MM.1S (cell line): ENCODE measurements around the gene PPM1F.

Experiments used
- DNase-seq: peaks from one replicate; pipeline ENCODE4 v3.0.0-alpha.2; 2015
- H2AFZ ChIP-seq: fragments of 300-600 bp; sonication (generic); 2 replicates; pipeline ENCODE4 v1.6.0; 2016; ENCODE audit warnings: antibody characterized with exemption, low read length
- H3F3A ChIP-seq: fragments of 300-600 bp; sonication (generic); 2 replicates; pipeline ENCODE4 v1.6.1; 2016; ENCODE audit warnings: mild to moderate bottlenecking, antibody characterized with exemption, low read length, moderate library complexity, mixed read lengths; ENCODE audit not compliant: insufficient read depth
- H3K27ac ChIP-seq: fragments of 300-600 bp; sonication (generic); 2 replicates; pipeline ENCODE4 v1.5.1; 2016; ENCODE audit warnings: mild to moderate bottlenecking, low read length
- H3K27me3 ChIP-seq: fragments of 300-600 bp; sonication (generic); replicated peaks from 2 replicates; pipeline ENCODE4 v1.6.0; 2016; ENCODE audit warnings: low read length; ENCODE audit not compliant: insufficient read depth
- H3K36me3 ChIP-seq: fragments of 300-600 bp; sonication (generic); replicated peaks from 2 replicates; pipeline ENCODE4 v1.6.1; 2016; ENCODE audit warnings: mild to moderate bottlenecking, low read length, mixed read lengths; ENCODE audit not compliant: insufficient read depth
- H3K4me1 ChIP-seq: fragments of 300-600 bp; sonication (generic); 2 replicates; pipeline ENCODE4 v1.6.1; 2016; ENCODE audit warnings: low read length, mixed read lengths
- H3K4me2 ChIP-seq: fragments of 300-600 bp; sonication (generic); 2 replicates; pipeline ENCODE4 v1.6.0; 2016; ENCODE audit warnings: low read depth, low read length
- H3K4me3 ChIP-seq: fragments of 300-600 bp; sonication (generic); 2 replicates; pipeline ENCODE4 v1.5.1; 2016; ENCODE audit warnings: low read length, mixed read lengths
- H3K79me2 ChIP-seq: fragments of 300-600 bp; sonication (generic); 2 replicates; pipeline ENCODE4 v1.6.1; 2016; ENCODE audit warnings: mixed run types, low read length, mixed read lengths
- H3K9ac ChIP-seq: fragments of 300-600 bp; sonication (generic); 2 replicates; pipeline ENCODE4 v1.6.1; 2016; ENCODE audit warnings: low read length, mixed read lengths
- H3K9me2 ChIP-seq: fragments of 300-600 bp; sonication (generic); replicated peaks from 2 replicates; pipeline ENCODE4 v1.6.1; 2016; ENCODE audit warnings: mild to moderate bottlenecking, low read length, mixed read lengths; ENCODE audit not compliant: insufficient read depth
- H3K9me3 ChIP-seq: fragments of 300-600 bp; sonication (generic); replicated peaks from 2 replicates; pipeline ENCODE4 v1.6.1; 2016; ENCODE audit warnings: mild to moderate bottlenecking, low read length, mixed read lengths; ENCODE audit not compliant: insufficient read depth
- H4K20me1 ChIP-seq: fragments of 300-600 bp; sonication (generic); 2 replicates; pipeline ENCODE4 v1.6.1; 2016; ENCODE audit warnings: mild to moderate bottlenecking, low read length, moderate library complexity, mixed read lengths; ENCODE audit not compliant: insufficient read depth
- EZH2 ChIP-seq: fragments of 300-600 bp; sonication (generic); optimal IDR thresholded peaks from 2 replicates; pipeline ENCODE3; 2017; ENCODE audit warnings: low read depth, mild to moderate bottlenecking, antibody characterized with exemption, low read length, mixed read lengths
- EZH2phosphoT487 ChIP-seq: fragments of 300-600 bp; sonication (generic); IDR thresholded peaks from 2 replicates; pipeline ENCODE4 v1.6.1; 2018; ENCODE audit warnings: antibody characterized with exemption, low read length
- TF ChIP-seq, protein P1 (sequence below): fragments of 300-600 bp; sonication (generic); IDR thresholded peaks from 2 replicates; pipeline ENCODE4 v1.5.1; 2016; ENCODE audit warnings: antibody characterized with exemption, low read length, mixed read lengths

PPM1F gene

DNA sequence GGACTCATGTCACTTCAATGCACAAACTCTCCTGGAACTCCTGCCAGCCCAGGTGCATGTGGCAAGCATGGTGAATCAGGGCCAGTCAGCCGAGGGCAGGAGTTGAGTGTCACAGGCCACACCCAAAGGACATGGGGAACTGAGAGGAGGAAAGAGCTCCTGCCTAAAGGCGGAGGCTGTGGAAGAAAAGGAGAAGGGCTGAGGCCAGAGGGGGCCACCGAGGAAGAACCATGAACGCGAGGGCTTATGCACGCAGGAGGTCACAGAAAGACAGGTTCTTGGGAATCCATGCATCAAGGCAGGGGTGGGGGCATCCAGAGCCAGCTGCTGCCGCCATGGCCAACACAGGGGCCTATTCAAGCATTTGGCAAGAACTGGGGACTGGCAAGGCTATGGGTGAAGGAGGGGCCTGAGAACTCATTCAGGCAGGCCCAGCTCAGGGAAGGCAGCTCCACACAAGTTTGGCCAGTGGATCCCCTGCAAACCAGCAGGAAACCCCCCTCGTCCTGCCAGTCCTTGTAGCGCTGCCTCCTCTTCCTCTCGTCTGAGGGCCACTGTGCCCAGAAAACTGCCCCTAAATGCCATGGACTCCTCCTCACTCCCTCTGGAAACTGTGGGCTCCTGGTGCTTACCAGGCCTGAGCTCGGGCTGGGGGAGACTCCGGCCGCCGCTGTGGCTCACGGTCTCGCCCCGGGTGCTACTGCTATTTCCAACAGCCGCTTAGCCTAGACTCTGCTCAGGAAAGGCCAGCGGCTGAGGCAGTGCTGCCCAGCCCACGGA, 15.4 kb downstream of the PPM1F start:
- no peak overlapping the region for H3K27ac ChIP-seq
- peak overlapping the region; percentile 93; the same call in 1 of the 2 replicates for H2AFZ ChIP-seq

DNA sequence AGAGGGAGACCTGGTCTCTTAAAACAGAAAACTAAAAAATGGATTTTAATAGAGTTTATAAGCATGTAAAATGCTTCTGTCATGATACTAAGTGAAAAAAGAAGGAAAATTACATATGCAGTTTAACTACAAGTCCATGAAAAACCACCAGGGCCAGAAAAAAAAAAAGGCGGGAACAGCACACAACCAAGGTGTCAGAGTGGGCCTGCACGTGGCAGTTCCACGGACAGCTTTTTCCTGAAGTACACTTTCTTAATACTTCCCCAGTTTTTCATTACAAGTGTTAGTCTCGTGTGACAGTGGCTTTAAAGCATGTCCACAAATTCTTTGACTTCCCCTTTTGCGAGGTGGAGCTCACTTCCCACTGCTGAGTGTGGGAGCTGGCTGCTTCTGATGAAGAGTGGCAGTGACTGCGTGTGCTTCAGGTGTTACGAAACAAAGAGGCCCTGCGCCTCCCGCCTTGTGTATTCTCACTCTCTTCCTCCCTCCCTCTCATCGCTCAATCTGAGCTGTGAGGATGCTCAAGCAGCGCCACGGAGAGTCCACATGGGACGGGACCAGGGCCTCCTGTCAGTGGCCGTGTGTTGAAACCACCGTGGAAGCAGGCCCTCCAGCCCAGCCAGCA, 16.4 kb downstream of the PPM1F start:
- TF ChIP-seq, protein P1, sequence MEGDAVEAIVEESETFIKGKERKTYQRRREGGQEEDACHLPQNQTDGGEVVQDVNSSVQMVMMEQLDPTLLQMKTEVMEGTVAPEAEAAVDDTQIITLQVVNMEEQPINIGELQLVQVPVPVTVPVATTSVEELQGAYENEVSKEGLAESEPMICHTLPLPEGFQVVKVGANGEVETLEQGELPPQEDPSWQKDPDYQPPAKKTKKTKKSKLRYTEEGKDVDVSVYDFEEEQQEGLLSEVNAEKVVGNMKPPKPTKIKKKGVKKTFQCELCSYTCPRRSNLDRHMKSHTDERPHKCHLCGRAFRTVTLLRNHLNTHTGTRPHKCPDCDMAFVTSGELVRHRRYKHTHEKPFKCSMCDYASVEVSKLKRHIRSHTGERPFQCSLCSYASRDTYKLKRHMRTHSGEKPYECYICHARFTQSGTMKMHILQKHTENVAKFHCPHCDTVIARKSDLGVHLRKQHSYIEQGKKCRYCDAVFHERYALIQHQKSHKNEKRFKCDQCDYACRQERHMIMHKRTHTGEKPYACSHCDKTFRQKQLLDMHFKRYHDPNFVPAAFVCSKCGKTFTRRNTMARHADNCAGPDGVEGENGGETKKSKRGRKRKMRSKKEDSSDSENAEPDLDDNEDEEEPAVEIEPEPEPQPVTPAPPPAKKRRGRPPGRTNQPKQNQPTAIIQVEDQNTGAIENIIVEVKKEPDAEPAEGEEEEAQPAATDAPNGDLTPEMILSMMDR: no peak
- TF ChIP-seq EZH2 (no peak), EZH2phosphoT487 (no peak)
- peaks cover 5% of the 10 kb centered on the region; the same call in 1 of the 2 replicates for H3K4me1 ChIP-seq
- H3K27ac ChIP-seq: no peak overlapping the region
- H3K9me2 ChIP-seq: no peaks in the 10 kb centered on the region
- H3F3A ChIP-seq: no peaks in the 10 kb centered on the region
- H3K9ac ChIP-seq: no peak overlapping the region
- no peak overlapping the region for H3K4me2 ChIP-seq
- H3K79me2 ChIP-seq: no peaks in the 10 kb centered on the region
- H3K4me3 ChIP-seq: no peak overlapping the region
- no peaks in the 10 kb centered on the region for H3K27me3 ChIP-seq
- no peaks in the 10 kb centered on the region for H3K36me3 ChIP-seq
- no peak for DNase-seq
- H2AFZ ChIP-seq: no peak overlapping the region
- no peaks in the 10 kb centered on the region for H4K20me1 ChIP-seq
- H3K9me3 ChIP-seq: no peaks in the 10 kb centered on the region

More for the DNA sequence above, 15.4 kb downstream of the PPM1F start:
- Histone ChIP-seq H3K9me2 (no peaks in the 10 kb centered on the region), H3K27me3 (no peaks in the 10 kb centered on the region), H3K79me2 (no peaks in the 10 kb centered on the region), H3F3A (no peaks in the 10 kb centered on the region), H3K4me2 (peak overlapping the region; percentile 88; the same call in 1 of the 2 replicates), H4K20me1 (no peaks in the 10 kb centered on the region), H3K9me3 (no peaks in the 10 kb centered on the region), H3K9ac (no peak overlapping the region; the same call in 1 of the 2 replicates), H3K36me3 (no peaks in the 10 kb centered on the region), H3K4me1 (peaks cover 5% of the 10 kb centered on the region; the same call in 1 of the 2 replicates), H3K4me3 (no peak overlapping the region)
- TF ChIP-seq, protein P1: no peak
- no peak for TF ChIP-seq EZH2
- TF ChIP-seq EZH2phosphoT487: no peak
- no peak for DNase-seq

DNA sequence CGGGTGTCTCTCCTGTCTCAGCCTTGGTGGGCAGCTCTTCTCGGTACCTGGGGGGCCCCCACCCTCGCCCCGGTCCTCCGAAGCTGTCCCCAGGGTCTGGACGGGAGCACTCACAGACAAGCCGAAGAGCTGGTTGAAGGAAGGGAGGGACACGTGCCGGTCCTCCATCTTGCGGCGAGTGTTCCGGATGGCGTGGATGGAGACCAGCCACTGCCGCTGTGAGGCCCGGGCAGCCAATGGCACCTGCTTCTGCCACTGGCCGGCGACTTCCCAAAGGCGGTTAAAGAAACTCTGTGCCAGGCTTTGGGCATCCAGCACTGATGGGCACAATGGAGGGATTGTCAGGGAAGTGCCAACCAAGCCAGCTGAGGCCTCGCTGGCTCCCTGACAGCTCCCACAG, 18.7 kb downstream of the PPM1F start:
- no peaks in the 10 kb centered on the region for H3K9me3 ChIP-seq

More for the DNA sequence above, 18.7 kb downstream of the PPM1F start:
- no peaks in the 10 kb centered on the region for H3K36me3 ChIP-seq
- H3K79me2 ChIP-seq: no peaks in the 10 kb centered on the region
- H3K4me3 ChIP-seq: no peak overlapping the region
- H2AFZ ChIP-seq: no peak overlapping the region
- no peak for DNase-seq
- TF ChIP-seq, protein P1: no peak
- TF ChIP-seq EZH2: no peak
- TF ChIP-seq EZH2phosphoT487: no peak
- no peak overlapping the region for H3K4me2 ChIP-seq
- no peaks in the 10 kb centered on the region for H3K9me2 ChIP-seq
- no peak overlapping the region for H3K27ac ChIP-seq
- H4K20me1 ChIP-seq: no peaks in the 10 kb centered on the region
- H3K27me3 ChIP-seq: no peaks in the 10 kb centered on the region
- H3K9ac ChIP-seq: no peak overlapping the region
- H3F3A ChIP-seq: no peaks in the 10 kb centered on the region
- H3K4me1 ChIP-seq: peaks cover 5% of the 10 kb centered on the region; the same call in 1 of the 2 replicates
